LNCaP clone FGC (cell line): ENCODE measurements around the gene ZNF511.

Source experiments
- DNase-seq: peaks from one replicate; pipeline ENCODE4 v3.0.0-alpha.2; 2011; ENCODE audit warnings: low read depth
- H3K4me3 ChIP-seq: 2 replicates; pipeline ENCODE4 v1.5.1; 2011; ENCODE audit warnings: mild to moderate bottlenecking, low read depth, low read length, control low read depth
- CTCF ChIP-seq: IDR thresholded peaks from 2 replicates; pipeline ENCODE4 v1.5.1; 2012; ENCODE audit warnings: mild to moderate bottlenecking; ENCODE audit not compliant: control insufficient read depth, insufficient read depth; ENCODE audit errors: extremely low read depth

Gene ZNF511

GRCh38 chr10:133293810-133294119, 14.9 kb upstream of the ZNF511 start:
- TF ChIP-seq CTCF = no peak
- no peak for DNase-seq
- no peak overlapping the region for H3K4me3 ChIP-seq

DNA sequence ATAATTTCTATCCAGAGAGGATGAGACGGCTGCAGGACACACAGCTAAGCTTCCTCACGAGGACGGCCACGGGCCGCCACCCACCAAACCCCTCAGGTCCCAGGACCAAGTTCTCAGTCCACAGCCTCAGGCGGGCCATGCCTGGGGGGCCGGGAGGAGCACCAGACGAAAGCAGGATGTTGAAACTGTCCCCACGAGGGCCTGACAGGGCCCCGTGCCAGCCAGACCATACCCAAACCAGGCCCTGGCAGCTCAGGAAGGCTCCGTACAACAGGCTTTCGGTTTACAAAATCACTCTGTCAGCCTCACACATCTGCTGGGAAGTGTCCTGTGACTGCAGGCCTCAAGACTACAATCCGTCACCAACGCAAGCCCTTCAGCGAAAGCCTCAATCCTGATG, 14.5 kb upstream of the ZNF511 start:
- no peak for DNase-seq
- no peak overlapping the region for H3K4me3 ChIP-seq
- TF ChIP-seq CTCF = no peak

DNA sequence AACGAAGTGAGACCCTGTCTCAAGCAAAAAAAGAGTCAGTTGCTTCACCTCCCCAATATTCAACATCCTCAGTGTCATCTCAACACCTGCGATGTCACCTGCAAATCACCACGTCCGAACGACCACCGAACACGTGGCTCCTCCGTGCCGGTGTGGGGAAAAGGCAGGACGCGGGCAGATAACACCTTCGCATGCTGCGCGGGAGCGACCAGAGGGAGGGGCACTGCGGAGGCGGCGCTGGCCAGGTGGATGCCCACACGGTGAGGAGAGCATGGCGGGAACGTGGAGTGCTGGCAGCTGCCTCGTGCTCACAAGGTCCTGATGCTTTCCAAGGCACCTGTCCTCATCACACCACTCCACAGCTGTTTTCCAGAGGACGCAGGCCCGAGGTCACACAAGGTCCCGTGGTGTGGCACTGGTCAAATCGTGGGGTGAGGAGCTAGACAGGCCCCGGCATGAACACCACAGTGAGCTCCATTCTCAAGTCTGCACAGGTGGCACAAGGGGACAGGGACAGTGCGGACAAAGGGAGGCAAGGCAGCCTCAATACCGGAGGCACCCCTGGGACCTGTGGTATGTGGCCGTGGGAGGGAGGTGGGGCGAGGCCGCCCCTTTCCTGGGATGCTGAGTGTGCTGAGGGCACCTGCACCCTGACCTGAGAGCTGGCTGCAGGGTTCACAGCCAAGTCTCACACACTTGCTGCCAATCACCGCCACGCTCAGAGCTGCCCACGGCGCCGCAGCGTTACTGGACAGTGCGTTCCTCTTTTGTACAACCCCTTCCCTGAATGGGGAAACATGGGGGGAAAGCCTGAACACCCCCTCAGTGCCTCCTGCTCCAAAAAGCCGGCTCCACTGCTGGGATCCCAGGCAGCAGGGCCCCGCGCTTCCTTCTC, 13.0 kb upstream of the ZNF511 start:
- H3K4me3 ChIP-seq = no peak overlapping the region
- DNase-seq = no peak
- no peak for TF ChIP-seq CTCF

DNA sequence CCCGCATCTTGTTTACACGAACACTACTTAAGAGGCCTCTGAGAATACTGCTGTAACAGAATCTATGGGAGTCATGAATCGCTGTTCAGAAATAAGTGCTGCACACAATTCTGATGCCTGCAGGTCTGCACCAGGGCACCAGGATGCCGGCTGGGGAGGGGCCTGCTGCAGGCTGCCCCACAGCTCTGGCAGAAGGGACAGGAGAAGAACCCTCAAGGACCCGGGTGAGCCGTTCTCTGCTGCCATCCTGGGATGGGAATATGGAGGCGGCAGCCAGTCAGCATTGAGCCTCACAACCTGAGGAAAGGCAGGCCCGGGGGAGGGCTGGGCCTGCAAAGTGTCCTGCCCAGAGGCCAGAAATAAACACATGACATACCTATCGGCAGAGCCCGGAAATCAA, 11.2 kb upstream of the ZNF511 start:
- TF ChIP-seq CTCF = no peak
- DNase-seq = no peak

DNA sequence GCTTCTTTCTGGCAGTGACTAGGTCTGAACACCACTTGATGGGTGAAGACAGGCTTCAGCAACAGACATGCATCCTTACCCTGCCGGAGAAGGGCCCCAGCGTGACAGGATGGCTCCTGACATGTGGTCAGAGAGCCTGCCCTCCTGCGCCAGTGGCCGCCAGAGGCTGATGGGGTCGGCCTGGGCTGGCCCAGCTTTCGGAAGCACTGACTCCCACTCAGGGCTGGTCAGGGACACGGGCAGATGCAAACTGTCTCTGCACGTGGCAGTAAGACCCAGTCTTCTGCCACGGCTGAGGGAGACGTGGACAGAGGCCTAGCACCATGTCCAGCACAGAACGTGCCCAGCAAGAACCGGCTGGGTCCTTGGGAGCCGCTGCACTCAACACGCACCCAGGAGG, 10.2 kb upstream of the ZNF511 start:
- TF ChIP-seq CTCF = no peak

More for the DNA sequence above, 11.2 kb upstream of the ZNF511 start:
- H3K4me3 ChIP-seq = no peak overlapping the region

GRCh38 chr10:133299224-133299623, 9.5 kb upstream of the ZNF511 start:
- no peak for DNase-seq
- no peak for TF ChIP-seq CTCF

More for the DNA sequence above, 10.2 kb upstream of the ZNF511 start:
- no peak for DNase-seq
- no peak overlapping the region for H3K4me3 ChIP-seq

GRCh38 chr10:133299738-133300137, 9.0 kb upstream of the ZNF511 start:
- no peak overlapping the region for H3K4me3 ChIP-seq
- DNase-seq = no peak
- no peak for TF ChIP-seq CTCF

More at GRCh38 chr10:133299224-133299623, 9.5 kb upstream of the ZNF511 start:
- no peak overlapping the region for H3K4me3 ChIP-seq
